Stimulated activated CD8-positive, alpha-beta memory T cell treated with anti-CD3 and anti-CD28 coated beads, Interleukin-7, amount 100 ng/mL, for 24 hours (primary cell): Measurements from ENCODE around the gene GARIN5B.

Source experiments
- DNase-seq: peaks from one replicate; pipeline ENCODE4 v3.0.0-alpha.2; 2020; ENCODE audit warnings: low read depth

Gene GARIN5B

GRCh38 chr19:55389386-55390317 lies 26.6 kb upstream of the GARIN5B start:
- no peak for DNase-seq

- DNase-seq: no peak
Observed at GRCh38 chr19:55387736-55388497, 24.9 kb upstream of the GARIN5B start.

DNA sequence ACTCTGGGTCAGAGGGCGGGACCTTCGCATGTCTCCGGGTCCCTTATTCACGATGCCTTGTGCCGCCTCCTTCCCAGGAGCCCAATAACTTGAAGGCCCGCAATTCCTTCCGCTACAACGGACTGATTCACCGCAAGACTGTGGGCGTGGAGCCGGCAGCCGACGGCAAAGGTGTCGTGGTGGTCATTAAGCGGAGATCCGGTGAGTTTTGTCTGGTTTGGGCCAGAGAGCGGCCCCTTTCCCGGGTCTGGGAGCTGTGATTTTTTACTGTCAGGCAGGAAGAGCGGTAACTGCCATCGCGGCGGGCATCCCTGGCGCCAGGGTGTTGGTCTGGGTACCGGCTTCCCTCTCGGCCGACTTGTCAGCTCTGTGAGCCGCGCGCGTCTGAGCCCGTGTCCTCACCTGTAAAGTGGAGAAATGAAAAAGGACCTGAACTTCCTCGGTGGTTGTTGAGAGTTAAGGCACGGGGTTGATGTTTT lies 23.5 kb upstream of the GARIN5B start:
- DNase-seq: no peak

DNA sequence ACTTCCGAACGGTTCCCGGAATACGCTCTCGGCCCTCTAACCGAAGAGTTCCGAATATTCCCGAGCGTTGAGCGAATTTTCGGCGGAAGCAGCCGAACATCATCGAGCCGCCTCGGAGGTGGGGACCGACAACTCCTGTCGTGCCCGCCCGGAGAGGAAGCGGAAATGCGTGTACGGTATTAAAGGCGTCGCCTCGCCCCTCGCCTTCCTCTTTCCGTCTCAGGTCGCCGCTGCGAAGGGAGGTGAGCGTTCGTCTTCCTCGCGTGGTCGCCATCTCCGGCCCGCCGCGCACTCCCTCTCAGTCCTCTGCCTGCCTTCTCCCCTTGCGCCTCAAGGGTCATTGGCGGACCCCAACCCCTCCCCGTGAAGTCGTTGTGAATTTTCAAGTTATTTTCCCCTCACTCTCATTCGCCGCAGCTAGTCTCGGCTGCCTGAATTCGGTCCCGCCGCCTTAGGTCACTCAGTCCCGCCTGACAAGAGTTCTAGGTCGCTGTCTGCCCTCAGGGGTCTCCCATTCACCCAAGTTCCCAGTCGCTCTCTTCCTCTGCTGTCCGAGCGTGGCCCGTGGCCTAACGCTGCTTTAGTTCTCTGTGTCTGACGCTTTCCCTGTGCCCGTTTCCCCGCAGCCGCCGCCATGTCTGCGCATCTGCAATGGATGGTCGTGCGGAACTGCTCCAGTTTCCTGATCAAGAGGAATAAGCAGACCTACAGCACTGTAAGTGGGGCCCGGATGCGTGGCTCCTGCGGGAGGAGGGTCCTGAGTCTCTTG lies 22.8 kb upstream of the GARIN5B start, which contains the start of gene RPL28:
Gene RPL28, plus strand, starts transcription at position 209 of the 769 bp plus-strand sequence. Its CDS starts 426 bp downstream, at position 635.
- DNase-seq: peak; percentile 96

- DNase-seq: peak; percentile 93
Observed at GRCh38 chr19:55384920-55385723, 22.1 kb upstream of the GARIN5B start.

DNA sequence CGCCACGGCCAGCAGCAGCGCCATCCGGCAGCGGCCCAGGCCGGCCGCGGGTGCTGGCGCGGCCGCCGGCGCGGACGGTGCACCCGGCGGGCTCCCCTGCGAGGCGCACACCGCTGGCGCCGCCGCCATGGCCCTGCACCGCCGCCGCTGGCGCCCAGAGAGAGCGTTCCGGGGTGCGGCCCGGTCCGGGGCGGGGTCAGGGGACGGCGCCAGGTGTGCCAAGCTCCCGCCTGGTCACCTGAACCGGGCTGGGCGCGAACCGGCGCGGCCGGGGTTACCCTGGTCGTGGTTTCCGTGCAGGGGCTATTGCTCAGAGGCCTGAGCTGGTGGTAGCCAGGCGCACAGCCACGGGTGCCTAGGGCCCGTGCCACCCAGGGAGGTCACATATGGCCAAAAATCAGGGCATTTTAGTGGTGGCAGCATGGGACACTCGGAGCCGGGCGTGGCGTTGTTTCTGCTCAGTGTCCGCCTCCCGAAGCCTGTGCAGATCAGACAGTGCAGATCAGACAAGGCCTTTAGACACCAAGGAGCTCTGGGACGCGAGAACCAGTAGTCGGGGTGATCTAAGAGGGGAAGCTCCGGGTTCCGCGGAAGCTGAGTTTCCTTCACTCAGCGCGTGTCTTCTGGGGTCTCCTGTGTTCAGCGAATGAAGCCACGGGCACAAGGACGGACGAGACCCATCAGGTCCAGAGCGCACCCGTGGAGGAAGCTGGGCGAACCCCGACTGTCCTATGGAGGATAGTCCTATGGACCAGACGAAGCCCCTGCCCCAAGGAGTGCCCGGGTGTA lies 21.3 kb upstream of the GARIN5B start, which contains the start of gene TMEM238:
Gene TMEM238, minus strand, starts transcription at position 162 of the 789 bp plus-strand sequence. Its CDS starts 33 bp downstream, at position 129.
- no peak for DNase-seq

GRCh38 chr19:55383279-55384130 lies 20.4 kb upstream of the GARIN5B start:
- no peak for DNase-seq

GRCh38 chr19:55382522-55383054 lies 19.5 kb upstream of the GARIN5B start:
- DNase-seq: no peak

- no peak for DNase-seq
Observed at GRCh38 chr19:55382013-55382412, 19.0 kb upstream of the GARIN5B start.

DNA sequence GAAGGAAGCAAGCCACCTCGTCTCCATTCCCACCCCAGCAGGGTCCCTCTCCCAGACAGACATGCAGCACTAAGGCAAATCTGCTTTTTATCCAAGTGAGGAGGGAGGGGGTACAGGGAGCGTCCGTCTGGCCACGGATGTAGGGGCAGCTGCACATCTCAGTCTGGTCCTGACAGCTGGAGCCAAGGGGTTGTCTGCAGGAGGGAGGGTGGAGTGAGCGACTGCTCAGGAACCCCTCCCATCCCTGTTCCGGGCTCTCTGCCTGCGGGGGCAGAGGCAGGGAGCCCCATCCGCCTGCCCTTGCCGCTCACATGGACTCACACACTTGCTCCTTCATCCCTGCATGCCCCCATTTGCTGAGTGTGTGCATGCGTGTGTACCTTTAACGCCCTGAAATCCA lies 16.1 kb upstream of the GARIN5B start:
- DNase-seq: no peak

DNA sequence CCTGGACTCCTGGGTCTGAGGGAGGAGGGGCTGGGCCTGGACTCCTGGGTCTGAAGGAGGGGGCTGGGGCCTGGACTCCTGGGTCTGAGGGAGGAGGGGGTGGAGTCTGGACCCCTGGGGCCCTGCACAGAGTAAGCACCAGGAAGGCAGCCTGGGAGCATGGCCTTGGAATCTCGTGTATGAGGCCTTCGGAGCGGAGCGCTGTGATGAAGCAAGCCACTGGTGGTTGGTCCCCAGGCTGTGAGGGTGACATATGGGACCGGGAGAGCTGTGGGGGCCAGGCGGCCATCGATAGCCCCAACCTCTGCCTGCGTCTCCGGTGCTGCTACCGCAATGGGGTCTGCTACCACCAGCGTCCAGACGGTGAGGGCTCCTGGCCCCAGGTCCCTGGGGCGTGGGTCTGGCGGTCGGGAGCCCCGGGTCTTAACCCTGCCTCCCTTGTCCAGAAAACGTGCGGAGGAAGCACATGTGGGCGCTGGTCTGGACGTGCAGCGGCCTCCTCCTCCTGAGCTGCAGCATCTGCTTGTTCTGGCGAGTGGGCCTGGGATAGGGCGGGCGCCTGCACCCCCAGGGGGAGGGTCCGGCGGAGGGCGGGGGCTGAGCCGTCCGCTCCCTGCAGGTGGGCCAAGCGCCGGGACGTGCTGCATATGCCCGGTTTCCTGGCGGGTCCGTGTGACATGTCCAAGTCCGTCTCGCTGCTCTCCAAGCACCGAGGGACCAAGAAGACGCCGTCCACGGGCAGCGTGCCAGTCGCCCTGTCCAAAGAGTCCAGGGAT lies 14.5 kb upstream of the GARIN5B start:
- DNase-seq: no peak

DNA sequence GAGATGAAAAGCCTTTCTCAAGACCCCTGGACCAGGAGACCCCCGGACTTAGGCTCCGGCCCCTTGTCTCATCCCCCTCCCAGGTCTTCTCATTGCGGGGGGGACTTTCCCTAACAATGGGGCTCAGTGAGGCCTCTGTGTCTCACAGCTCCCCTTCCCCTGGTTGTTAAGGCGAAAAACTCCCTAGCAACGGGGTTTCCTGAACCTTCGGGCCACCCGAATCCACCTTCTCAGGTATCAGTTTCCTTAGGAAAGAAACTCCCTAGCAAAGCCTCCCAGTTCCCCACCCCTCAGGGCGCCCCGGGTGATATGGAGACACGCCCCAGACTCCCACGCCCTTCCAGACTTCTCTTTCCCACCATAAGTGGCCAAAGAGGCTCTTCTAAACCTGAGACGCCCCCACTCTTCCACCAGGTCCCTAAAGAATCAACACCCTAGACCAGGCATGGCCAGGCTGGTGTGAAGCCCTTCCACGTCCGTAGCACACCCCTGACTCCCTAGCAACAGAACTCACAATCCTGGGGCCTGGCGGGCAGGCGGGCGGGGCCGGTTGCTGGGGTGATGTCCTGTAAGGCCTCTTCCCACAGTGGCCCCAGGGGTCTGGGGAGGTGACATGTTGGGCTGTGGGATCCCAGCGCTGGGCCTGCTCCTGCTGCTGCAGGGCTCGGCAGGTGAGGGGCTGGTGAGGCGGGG lies 13.3 kb upstream of the GARIN5B start, which contains the start of gene TMEM190:
Gene TMEM190, plus strand, starts transcription at position 586 of the 693 bp plus-strand sequence. Its CDS starts 28 bp downstream, at position 614.
- no peak for DNase-seq

DNA sequence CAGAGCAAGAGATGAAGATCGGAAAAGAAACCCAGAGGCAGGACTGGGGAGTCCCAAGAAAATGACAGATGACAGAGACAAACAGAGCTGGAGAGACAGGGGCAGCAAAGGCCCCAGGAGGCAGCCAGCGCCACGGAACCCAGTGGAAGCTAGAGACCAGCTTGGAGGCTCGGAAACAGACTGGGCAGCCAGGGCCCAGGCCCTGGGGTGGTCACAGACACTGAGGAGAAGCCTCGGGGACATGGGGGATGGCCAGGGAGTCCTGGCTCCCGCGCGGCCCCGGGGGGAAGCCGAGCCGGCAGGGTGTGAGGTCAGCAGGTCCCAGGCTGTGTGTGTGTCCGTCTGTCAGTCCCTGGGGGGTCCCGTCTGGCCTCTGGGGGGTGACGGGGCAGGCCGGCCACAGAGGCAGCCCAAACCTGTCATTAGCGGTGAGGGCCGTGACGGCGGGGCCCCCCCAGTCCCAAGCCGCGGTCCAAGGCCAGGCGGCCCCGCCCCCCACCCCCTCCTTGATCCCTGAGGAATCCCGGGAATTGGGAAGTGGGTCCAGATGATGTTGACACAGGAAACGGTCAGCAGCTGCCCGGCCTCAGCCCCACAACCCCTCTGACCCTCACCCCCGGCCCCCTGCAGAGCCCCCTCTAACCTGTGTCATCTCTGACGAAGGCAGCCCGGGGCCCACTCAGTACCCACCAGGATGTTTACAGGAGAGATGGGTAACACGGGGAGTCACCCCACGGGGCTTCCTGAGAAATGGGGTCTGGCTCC lies 11.1 kb upstream of the GARIN5B start:
- DNase-seq: no peak

DNA sequence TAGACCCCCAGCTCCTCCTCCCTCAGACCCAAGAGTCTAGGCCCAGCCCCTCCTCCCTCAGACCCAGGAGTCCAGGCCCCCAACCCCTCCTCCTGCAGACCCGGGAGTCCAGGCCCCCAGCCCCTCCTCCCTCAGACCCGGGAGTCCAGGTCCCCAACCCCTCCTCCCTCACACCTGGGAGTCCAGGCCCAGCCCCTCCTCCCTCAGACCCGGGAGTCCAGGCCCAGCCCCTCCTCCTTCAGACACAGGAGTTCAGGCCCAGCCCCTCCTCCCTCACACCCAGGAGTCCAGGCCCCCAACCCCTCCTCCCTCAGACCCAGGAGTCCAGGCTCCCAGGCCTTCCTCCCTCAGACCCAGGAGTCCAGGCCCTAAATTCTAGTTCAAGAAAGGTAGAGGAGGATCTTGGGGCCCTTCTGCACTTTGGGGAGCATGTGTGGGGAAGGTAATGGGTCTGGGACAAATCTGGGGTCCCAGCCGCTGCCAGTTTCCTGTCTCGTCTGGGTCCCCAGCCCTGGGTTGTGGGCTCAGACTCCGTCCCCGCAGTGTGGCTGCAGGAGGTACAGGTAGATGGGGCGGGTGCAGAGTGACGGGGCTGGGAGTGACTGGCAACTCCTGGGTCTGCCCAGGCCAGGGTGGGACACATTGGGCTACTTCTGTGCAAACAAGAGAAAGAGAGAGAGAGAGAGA lies 10.4 kb upstream of the GARIN5B start:
- DNase-seq: no peak

GRCh38 chr19:55372316-55373081 lies 9.4 kb upstream of the GARIN5B start:
- no peak for DNase-seq
